Vagina (tissue), 2 donors: ENCODE results near the gene NLRC3.

ENCODE experiments used
- POLR2AphosphoS5 ChIP-seq, 2 donors: sonication (generic); formaldehyde crosslinking; IDR thresholded peaks; one replicate each; pipeline ENCODE4 v1.9.0; 2017; ENCODE audit warnings: antibody characterized with exemption in 2 of 2, mild to moderate bottlenecking in 2 of 2, low read depth in 1 of 2; ENCODE audit not compliant: insufficient read depth in 1 of 2
- TF ChIP-seq, protein P1 (sequence below), 3 experiments: fragments of 450-650 bp in 2 of 3; fragments of 200-600 bp in 1 of 3; sonication (generic) in 1 of 3; IDR thresholded peaks; one replicate each; pipeline ENCODE4 v1.5.1; 2017 to 2019; ENCODE audit warnings: antibody characterized with exemption in 3 of 3, mild to moderate bottlenecking in 2 of 3, moderate library complexity in 2 of 3

DNA sequence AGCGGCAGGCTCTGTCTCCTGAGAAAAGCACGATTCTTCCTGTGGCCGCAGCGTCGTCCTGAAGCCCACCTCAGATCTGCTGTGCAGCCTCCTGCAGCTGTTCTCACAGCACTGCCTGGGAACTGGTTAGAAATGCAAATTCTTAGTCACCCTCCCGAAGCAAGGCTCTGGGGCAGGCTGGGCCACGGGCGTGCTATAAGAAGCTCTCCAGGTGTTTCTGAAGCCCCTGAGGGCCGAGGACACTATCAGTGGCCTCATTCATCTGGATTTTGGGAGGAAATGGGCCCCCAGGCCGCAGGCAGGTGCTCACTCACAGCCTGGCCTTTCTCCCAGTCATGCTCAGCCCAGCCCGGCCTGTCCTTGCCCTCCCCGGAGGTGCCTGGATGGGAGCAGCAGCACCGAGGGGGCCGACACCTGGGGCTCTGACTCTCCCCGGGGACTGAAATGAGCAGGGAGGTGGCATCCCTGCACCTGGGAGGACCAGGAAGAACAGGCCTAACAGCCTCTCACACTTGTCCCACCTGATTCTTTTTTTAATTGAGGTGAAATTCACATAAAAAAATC, 10.4 kb upstream of the NLRC3 start:
- TF ChIP-seq, protein P1, sequence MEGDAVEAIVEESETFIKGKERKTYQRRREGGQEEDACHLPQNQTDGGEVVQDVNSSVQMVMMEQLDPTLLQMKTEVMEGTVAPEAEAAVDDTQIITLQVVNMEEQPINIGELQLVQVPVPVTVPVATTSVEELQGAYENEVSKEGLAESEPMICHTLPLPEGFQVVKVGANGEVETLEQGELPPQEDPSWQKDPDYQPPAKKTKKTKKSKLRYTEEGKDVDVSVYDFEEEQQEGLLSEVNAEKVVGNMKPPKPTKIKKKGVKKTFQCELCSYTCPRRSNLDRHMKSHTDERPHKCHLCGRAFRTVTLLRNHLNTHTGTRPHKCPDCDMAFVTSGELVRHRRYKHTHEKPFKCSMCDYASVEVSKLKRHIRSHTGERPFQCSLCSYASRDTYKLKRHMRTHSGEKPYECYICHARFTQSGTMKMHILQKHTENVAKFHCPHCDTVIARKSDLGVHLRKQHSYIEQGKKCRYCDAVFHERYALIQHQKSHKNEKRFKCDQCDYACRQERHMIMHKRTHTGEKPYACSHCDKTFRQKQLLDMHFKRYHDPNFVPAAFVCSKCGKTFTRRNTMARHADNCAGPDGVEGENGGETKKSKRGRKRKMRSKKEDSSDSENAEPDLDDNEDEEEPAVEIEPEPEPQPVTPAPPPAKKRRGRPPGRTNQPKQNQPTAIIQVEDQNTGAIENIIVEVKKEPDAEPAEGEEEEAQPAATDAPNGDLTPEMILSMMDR (IDR thresholded peaks at IDR 0.05): no peak
- no peak for TF ChIP-seq POLR2AphosphoS5 (IDR thresholded peaks at IDR 0.05; ENCODE audit: insufficient read depth in 1 of 2, low read depth in 1 of 2)
